Fibroblast of lung (primary cell): Measurements from ENCODE around the gene RXRA.

ENCODE experiments used
- EZH2 ChIP-seq: IDR thresholded peaks from 2 replicates; pipeline ENCODE4 v1.5.1; 2012; ENCODE audit warnings: low read length, control low read depth, mild to moderate bottlenecking; ENCODE audit errors: missing control alignments
- TF ChIP-seq, protein P1 (sequence below), 2 donors: IDR thresholded peaks in 1 of 2; conservative IDR thresholded peaks in 1 of 2; 1 replicate in 1 of 2; 2 replicates in 1 of 2; pipeline ENCODE4 v1.5.1; 2011 to 2012; ENCODE audit warnings: low read length in 2 of 2, control low read depth in 1 of 2, inconsistent platforms in 1 of 2, low read depth in 1 of 2, mild to moderate bottlenecking in 1 of 2

DNA sequence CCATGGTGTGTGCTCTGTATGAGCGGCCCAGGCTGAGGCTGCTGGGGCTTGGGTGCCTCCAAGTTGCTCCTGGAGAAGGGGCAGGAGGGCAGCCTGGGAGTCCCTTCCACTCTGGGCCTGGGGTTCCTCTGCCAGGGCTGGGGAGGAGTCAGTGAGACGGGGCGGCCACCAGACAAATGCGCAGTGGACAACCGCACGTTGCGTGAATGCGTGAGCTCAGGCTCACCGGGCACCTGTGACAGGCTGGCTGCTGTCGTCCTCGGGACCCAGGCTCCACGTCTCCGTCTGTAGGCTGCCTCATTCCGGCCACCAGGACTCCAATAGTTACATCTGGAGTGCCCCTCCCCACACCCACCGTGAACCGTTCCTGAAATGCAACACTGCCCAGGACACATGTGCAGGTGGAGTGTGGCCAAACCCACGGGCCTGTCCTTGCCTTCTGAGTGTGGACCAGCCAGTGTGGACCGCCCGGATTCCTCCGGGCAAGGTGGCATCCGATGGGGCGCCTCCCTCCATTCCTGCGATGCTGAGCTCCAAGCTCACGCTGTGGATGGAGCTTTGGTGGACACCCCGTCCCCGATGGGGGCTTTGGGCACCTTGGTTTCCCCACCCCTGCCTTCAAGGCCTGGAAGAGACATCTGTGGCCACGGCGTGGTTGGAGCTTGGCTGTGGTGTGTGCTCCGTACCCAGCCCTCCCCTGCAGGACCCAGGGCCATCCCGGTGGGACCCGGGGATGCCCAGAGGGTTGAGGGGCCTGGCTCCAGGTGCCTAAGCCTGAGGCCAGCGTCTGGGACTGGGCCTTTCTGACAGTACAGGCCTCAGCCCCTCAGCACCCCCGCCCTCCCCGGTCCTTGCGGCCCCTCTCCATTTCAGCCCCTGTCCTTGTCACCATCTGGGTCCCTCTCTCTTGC, 34.0 kb upstream of the RXRA start:
- TF ChIP-seq, protein P1, sequence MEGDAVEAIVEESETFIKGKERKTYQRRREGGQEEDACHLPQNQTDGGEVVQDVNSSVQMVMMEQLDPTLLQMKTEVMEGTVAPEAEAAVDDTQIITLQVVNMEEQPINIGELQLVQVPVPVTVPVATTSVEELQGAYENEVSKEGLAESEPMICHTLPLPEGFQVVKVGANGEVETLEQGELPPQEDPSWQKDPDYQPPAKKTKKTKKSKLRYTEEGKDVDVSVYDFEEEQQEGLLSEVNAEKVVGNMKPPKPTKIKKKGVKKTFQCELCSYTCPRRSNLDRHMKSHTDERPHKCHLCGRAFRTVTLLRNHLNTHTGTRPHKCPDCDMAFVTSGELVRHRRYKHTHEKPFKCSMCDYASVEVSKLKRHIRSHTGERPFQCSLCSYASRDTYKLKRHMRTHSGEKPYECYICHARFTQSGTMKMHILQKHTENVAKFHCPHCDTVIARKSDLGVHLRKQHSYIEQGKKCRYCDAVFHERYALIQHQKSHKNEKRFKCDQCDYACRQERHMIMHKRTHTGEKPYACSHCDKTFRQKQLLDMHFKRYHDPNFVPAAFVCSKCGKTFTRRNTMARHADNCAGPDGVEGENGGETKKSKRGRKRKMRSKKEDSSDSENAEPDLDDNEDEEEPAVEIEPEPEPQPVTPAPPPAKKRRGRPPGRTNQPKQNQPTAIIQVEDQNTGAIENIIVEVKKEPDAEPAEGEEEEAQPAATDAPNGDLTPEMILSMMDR (conservative IDR thresholded peaks at IDR 0.05 in 1 of 2, IDR thresholded peaks at IDR 0.05 in 1 of 2; ENCODE audit: low read depth in 1 of 2, low read length in 2 of 2), result no peak
- no peak for TF ChIP-seq EZH2
